Endothelial cell (in vitro differentiated cells): ENCODE results near the gene B4GALT2. TPM values are rescaled to one million over a fixed set of nuclear protein-coding genes. Genes with fewer than 3 reads are reported as not detected.

ENCODE experiments used
- DNase-seq: peaks from one replicate; pipeline ENCODE4 v3.0.0; 2021; ENCODE audit warnings: low spot score
- H3K27ac Mint-ChIP-seq: one replicate; pipeline ENCODE4 v1.8.0; 2021; ENCODE audit warnings: mixed read lengths, inconsistent platforms; ENCODE audit not compliant: unreplicated experiment
- H3K27me3 Mint-ChIP-seq: one replicate; pipeline ENCODE4 v1.8.0; 2021; ENCODE audit warnings: mild to moderate bottlenecking, moderate library complexity, mixed read lengths, inconsistent platforms; ENCODE audit not compliant: unreplicated experiment
- H3K36me3 Mint-ChIP-seq: one replicate; pipeline ENCODE4 v1.8.0; 2021; ENCODE audit warnings: mild to moderate bottlenecking, low read depth, mixed read lengths, inconsistent platforms; ENCODE audit not compliant: unreplicated experiment
- H3K4me1 Mint-ChIP-seq: one replicate; pipeline ENCODE4 v1.8.0; 2021; ENCODE audit warnings: mild to moderate bottlenecking, mixed read lengths, inconsistent platforms; ENCODE audit not compliant: unreplicated experiment
- H3K4me3 Mint-ChIP-seq: one replicate; pipeline ENCODE4 v1.8.0; 2021; ENCODE audit warnings: mild to moderate bottlenecking, mixed read lengths, inconsistent platforms; ENCODE audit not compliant: unreplicated experiment
- H3K9me3 Mint-ChIP-seq: one replicate; pipeline ENCODE4 v1.8.0; 2021; ENCODE audit warnings: mixed read lengths, inconsistent platforms; ENCODE audit not compliant: unreplicated experiment
- total RNA-seq: library from RNA; stranded (reverse); fragmentation: NEBNext Ultra II Directional; extraction: Animal tissue kit (Norgen Biotek cat#: 25700); gene quantifications from one replicate; pipeline ENCODE4 v1.2.1, GENCODE V29; 2021; ENCODE audit not compliant: unreplicated experiment
- TF ChIP-seq, protein P1 (sequence below): fragments of 200-600 bp; sonication (generic); IDR thresholded peaks from one replicate; pipeline ENCODE4 v1.5.0; 2021; ENCODE audit warnings: antibody characterized with exemption; ENCODE audit not compliant: unreplicated experiment

The B4GALT2 gene
- total RNA-seq, 1 donor from 2014 or later, result 35.4 TPM

- peak within 1 kb of the TSS; percentile 91 for H3K4me3 Mint-ChIP-seq
Observed at GRCh38 chr1:43991476-43992231, 12.6 kb downstream of the B4GALT2 start, which contains the start of gene CCDC24. CCDC24 (plus strand) TSS chr1:43991599; CDS start chr1:43991879, 280 bp downstream.

DNA sequence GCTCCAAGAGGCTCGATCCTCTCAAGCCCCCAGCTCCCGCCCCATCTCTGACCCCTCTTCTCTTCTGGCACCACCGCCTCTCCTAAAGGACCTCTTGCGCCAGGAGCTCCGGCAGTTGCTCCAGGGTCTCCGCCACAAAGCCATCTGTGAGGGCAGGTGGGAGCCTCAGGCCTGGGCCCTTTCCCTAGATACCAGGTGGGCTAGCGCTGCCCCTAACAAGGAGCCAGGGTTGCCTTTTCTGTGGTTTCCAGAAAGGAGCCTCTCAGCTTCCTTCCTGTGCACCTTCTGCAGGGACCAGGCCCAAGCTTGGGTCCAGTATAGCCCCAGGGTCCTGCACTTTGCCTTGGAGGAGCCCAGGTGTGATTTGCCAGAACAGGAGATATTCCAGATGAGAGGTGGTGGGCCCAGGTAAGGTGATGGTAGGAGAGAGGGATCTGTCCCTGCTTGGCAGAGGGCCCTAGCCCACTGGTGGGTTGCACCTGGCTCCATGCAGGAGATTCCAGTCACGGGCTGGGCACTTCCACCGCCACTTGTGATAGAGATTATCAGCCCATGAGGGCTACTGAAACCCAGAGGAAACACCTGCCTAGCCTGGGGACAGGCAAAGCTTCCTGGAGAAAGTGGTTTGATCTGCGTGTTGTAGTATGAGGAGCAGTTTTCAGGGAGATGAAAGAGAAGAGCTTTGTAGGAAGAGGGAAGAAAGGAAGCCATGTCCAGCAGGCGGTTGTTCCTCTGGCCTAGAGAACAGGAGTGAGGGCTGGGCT lies 13.4 kb downstream of the B4GALT2 start:
- TF ChIP-seq, protein P1, sequence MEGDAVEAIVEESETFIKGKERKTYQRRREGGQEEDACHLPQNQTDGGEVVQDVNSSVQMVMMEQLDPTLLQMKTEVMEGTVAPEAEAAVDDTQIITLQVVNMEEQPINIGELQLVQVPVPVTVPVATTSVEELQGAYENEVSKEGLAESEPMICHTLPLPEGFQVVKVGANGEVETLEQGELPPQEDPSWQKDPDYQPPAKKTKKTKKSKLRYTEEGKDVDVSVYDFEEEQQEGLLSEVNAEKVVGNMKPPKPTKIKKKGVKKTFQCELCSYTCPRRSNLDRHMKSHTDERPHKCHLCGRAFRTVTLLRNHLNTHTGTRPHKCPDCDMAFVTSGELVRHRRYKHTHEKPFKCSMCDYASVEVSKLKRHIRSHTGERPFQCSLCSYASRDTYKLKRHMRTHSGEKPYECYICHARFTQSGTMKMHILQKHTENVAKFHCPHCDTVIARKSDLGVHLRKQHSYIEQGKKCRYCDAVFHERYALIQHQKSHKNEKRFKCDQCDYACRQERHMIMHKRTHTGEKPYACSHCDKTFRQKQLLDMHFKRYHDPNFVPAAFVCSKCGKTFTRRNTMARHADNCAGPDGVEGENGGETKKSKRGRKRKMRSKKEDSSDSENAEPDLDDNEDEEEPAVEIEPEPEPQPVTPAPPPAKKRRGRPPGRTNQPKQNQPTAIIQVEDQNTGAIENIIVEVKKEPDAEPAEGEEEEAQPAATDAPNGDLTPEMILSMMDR, result no peak

More at GRCh38 chr1:43991476-43992231, 12.6 kb downstream of the B4GALT2 start, which contains the start of gene CCDC24:
- Mint-ChIP-seq H3K27ac (no peak within 1 kb of the TSS), H3K27me3 (no peaks in the 10 kb centered on the region), H3K9me3 (no peaks in the 10 kb centered on the region), H3K36me3 (no peaks in the 10 kb centered on the region), H3K4me1 (peaks cover 13% of the 10 kb centered on the region)
- TF ChIP-seq, protein P1, result no peak
- DNase-seq, result peak; percentile 58

GRCh38 chr1:43993206-43993914 lies 14.3 kb downstream of the B4GALT2 start:
- Mint-ChIP-seq H3K4me1 (peaks cover 13% of the 10 kb centered on the region), H3K36me3 (no peaks in the 10 kb centered on the region), H3K4me3 (no peak overlapping the region), H3K27me3 (peaks cover 2% of the 10 kb centered on the region), H3K27ac (no peak overlapping the region), H3K9me3 (no peaks in the 10 kb centered on the region)
- TF ChIP-seq, protein P1, result no peak
- DNase-seq, result no peak

More for the DNA sequence above, 13.4 kb downstream of the B4GALT2 start:
- Mint-ChIP-seq H3K9me3 (no peaks in the 10 kb centered on the region), H3K4me1 (peaks cover 13% of the 10 kb centered on the region), H3K27me3 (no peaks in the 10 kb centered on the region), H3K36me3 (no peaks in the 10 kb centered on the region), H3K4me3 (peak overlapping the region; percentile 91), H3K27ac (no peak overlapping the region)
- no peak for DNase-seq

- no peak for DNase-seq
- H3K4me3 Mint-ChIP-seq, result no peak overlapping the region
- H3K36me3 Mint-ChIP-seq, result no peaks in the 10 kb centered on the region
- TF ChIP-seq, protein P1, result no peak
- peaks cover 13% of the 10 kb centered on the region for H3K4me1 Mint-ChIP-seq
- H3K9me3 Mint-ChIP-seq, result no peaks in the 10 kb centered on the region
- no peak overlapping the region for H3K27ac Mint-ChIP-seq
- peaks cover 3% of the 10 kb centered on the region for H3K27me3 Mint-ChIP-seq
Observed at GRCh38 chr1:43994071-43994470, 15.1 kb downstream of the B4GALT2 start.
